Measurements from ENCODE around the gene RAB31.

The RAB31 gene

GRCh38 chr18:9810994-9811705 lies 103.0 kb downstream of the RAB31 start:
- CTCF ChIA-PET: no interaction called here
- no peak for DNase-seq (ENCODE audit: extremely low spot score)
- no peak for TF ChIP-seq CTCF (IDR thresholded peaks at IDR 0.05; ENCODE audit: control extremely low read depth, extremely low read depth, low read depth, missing control alignments)
- POLR2A ChIA-PET: no interaction called here

GRCh38 chr18:9811978-9812377 lies 103.9 kb downstream of the RAB31 start:
- TF ChIP-seq CTCF (IDR thresholded peaks at IDR 0.05; ENCODE audit: control extremely low read depth, extremely low read depth, low read depth, missing control alignments): no peak
- CTCF ChIA-PET: no interaction called here
- POLR2A ChIA-PET: no interaction called here
- no peak for DNase-seq (ENCODE audit: extremely low spot score)

- ChIA-PET POLR2A (no interaction called here), CTCF (no interaction called here)
- DNase-seq (ENCODE audit: extremely low spot score): no peak
- TF ChIP-seq CTCF (IDR thresholded peaks at IDR 0.05; ENCODE audit: control extremely low read depth, extremely low read depth, low read depth, missing control alignments): no peak
Measured at GRCh38 chr18:9814431-9814830, 106.3 kb downstream of the RAB31 start.

- POLR2A ChIA-PET: no interaction called here
- TF ChIP-seq CTCF (IDR thresholded peaks at IDR 0.05; ENCODE audit: control extremely low read depth, extremely low read depth, low read depth, missing control alignments): no peak
- CTCF ChIA-PET: no interaction called here
- no peak for DNase-seq (ENCODE audit: extremely low spot score)
Measured at GRCh38 chr18:9817286-9817685, 109.2 kb downstream of the RAB31 start.

- CTCF ChIA-PET: no interaction called here
- DNase-seq (ENCODE audit: extremely low spot score): no peak
- POLR2A ChIA-PET: no interaction called here
- TF ChIP-seq CTCF (IDR thresholded peaks at IDR 0.05; ENCODE audit: control extremely low read depth, extremely low read depth, low read depth, missing control alignments): no peak
Measured at GRCh38 chr18:9817725-9818422, 109.8 kb downstream of the RAB31 start.

- ChIA-PET CTCF (interaction anchor here (1.0 kb wide), 1 partner anchor 10 kb away, joined by 3 read pairs; no protein-coding TSS in a partner anchor), POLR2A (no interaction called here)
- DNase-seq (ENCODE audit: extremely low spot score): no peak
- no peak for TF ChIP-seq CTCF (IDR thresholded peaks at IDR 0.05; ENCODE audit: control extremely low read depth, extremely low read depth, low read depth, missing control alignments)
Measured at GRCh38 chr18:9818423-9818734, 110.3 kb downstream of the RAB31 start.
